ENCODE results near the gene FBLL1. TPM values are rescaled to one million over a fixed set of nuclear protein-coding genes. Genes with fewer than 3 reads are reported as not detected.
"Not testable (repeated sequence)": the region's sequence is repeated elsewhere in the genome, so short reads cannot be mapped to it uniquely, and the experiment has no call there.

The FBLL1 gene
- total RNA-seq, 1 experiment from 2014 or later, result 0.45 TPM

- POLR2A ChIA-PET (ENCODE audit: low non-redundant PET); CTCF ChIA-PET; intact Hi-C loops (cut with micrococcal nuclease; ENCODE audit: unreplicated experiment): not testable (repeated sequence)
Observed at GRCh38 chr5:168574156-168574555, 45.1 kb downstream of the FBLL1 start.

GRCh38 chr5:168575391-168576372, 46.6 kb downstream of the FBLL1 start:
- Histone ChIP-seq H3K27me3 (replicated peaks; ENCODE audit: insufficient read depth, low read depth, low read length, poor library complexity) (no peaks in the 10 kb centered on the region), H3K27ac (ENCODE audit: low read depth, low read length, poor library complexity, severe bottlenecking) (no peak overlapping the region), H3K9me3 (ENCODE audit: low read depth, low read length, poor library complexity, severe bottlenecking) (no peaks in the 10 kb centered on the region), H3K4me3 (ENCODE audit: low read depth, low read length, poor library complexity, severe bottlenecking) (no peak overlapping the region), H3K36me3 (ENCODE audit: insufficient read depth, low read length, poor library complexity, severe bottlenecking) (peaks cover 7% of the 10 kb centered on the region), H3K4me1 (ENCODE audit: insufficient read depth, low read length, poor library complexity, severe bottlenecking) (peaks cover 16% of the 10 kb centered on the region)
- DNase-seq (ENCODE audit: low spot score), result no peak
- ChIA-PET POLR2A (ENCODE audit: low non-redundant PET) (no interaction called here), CTCF (no interaction called here)
- TF ChIP-seq, protein P1, sequence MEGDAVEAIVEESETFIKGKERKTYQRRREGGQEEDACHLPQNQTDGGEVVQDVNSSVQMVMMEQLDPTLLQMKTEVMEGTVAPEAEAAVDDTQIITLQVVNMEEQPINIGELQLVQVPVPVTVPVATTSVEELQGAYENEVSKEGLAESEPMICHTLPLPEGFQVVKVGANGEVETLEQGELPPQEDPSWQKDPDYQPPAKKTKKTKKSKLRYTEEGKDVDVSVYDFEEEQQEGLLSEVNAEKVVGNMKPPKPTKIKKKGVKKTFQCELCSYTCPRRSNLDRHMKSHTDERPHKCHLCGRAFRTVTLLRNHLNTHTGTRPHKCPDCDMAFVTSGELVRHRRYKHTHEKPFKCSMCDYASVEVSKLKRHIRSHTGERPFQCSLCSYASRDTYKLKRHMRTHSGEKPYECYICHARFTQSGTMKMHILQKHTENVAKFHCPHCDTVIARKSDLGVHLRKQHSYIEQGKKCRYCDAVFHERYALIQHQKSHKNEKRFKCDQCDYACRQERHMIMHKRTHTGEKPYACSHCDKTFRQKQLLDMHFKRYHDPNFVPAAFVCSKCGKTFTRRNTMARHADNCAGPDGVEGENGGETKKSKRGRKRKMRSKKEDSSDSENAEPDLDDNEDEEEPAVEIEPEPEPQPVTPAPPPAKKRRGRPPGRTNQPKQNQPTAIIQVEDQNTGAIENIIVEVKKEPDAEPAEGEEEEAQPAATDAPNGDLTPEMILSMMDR (conservative IDR thresholded peaks at IDR 0.05; ENCODE audit: low read depth, low read length), result no peak
- no peak for TF ChIP-seq EZH2 (IDR thresholded peaks at IDR 0.05; ENCODE audit: borderline replicate concordance, low read depth, low read length, poor library complexity, severe bottlenecking)
- intact Hi-C loops (cut with micrococcal nuclease; ENCODE audit: unreplicated experiment), result loop anchor here (5.0 kb wide), 1 partner anchor 73 kb away; no protein-coding TSS in a partner anchor
- no TSS peak for BruUV-seq (replicated peaks)

More at GRCh38 chr5:168574156-168574555, 45.1 kb downstream of the FBLL1 start:
- not testable (repeated sequence) for H3K27ac ChIP-seq (ENCODE audit: low read depth, low read length, poor library complexity, severe bottlenecking); H3K9me3 ChIP-seq (ENCODE audit: low read depth, low read length, poor library complexity, severe bottlenecking); H3K27me3 ChIP-seq (replicated peaks; ENCODE audit: insufficient read depth, low read depth, low read length, poor library complexity); DNase-seq (ENCODE audit: low spot score); H3K4me3 ChIP-seq (ENCODE audit: low read depth, low read length, poor library complexity, severe bottlenecking); BruUV-seq (replicated peaks); H3K4me1 ChIP-seq (ENCODE audit: insufficient read depth, low read length, poor library complexity, severe bottlenecking); H3K36me3 ChIP-seq (ENCODE audit: insufficient read depth, low read length, poor library complexity, severe bottlenecking)

DNA sequence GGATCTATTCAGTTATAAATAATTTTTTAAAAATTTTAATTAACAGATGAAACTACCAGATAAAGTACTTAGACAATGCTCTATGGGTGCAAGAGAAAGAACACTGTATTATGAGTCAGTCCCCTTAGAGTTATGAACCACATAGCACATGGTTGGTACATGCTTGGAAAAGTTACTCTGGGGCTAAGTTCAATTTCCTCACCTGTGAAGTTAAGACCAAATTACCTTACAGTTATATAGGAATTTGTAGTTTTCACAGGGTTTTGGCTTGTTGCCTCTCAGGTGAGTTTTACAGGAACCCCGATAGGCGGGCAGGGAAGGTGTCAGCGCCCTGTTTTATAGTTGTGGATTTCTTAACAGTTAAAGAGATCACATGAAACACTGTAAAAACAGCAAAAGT, 48.9 kb downstream of the FBLL1 start:
- no peak for TF ChIP-seq EZH2 (IDR thresholded peaks at IDR 0.05; ENCODE audit: borderline replicate concordance, low read depth, low read length, poor library complexity, severe bottlenecking)
- TF ChIP-seq, protein P1 (conservative IDR thresholded peaks at IDR 0.05; ENCODE audit: low read depth, low read length), result no peak
- no TSS peak for BruUV-seq (replicated peaks)
- peaks cover 7% of the 10 kb centered on the region for H3K36me3 ChIP-seq (ENCODE audit: insufficient read depth, low read length, poor library complexity, severe bottlenecking)
- H3K9me3 ChIP-seq (ENCODE audit: low read depth, low read length, poor library complexity, severe bottlenecking), result no peaks in the 10 kb centered on the region
- POLR2A ChIA-PET (ENCODE audit: low non-redundant PET), result no interaction called here
- CTCF ChIA-PET, result interaction anchor here (0.5 kb wide), 1 partner anchor 51 kb away, joined by 4 read pairs; no protein-coding TSS in a partner anchor
- peak overlapping the region; percentile 96 for H3K4me3 ChIP-seq (ENCODE audit: low read depth, low read length, poor library complexity, severe bottlenecking)
- no peaks in the 10 kb centered on the region for H3K27me3 ChIP-seq (replicated peaks; ENCODE audit: insufficient read depth, low read depth, low read length, poor library complexity)
- peak overlapping the region; percentile 93 for H3K27ac ChIP-seq (ENCODE audit: low read depth, low read length, poor library complexity, severe bottlenecking)
- no peak for DNase-seq (ENCODE audit: low spot score)
- peaks cover 16% of the 10 kb centered on the region for H3K4me1 ChIP-seq (ENCODE audit: insufficient read depth, low read length, poor library complexity, severe bottlenecking)
- intact Hi-C loops (cut with micrococcal nuclease; ENCODE audit: unreplicated experiment), result loop anchor here (5.0 kb wide), 1 partner anchor 76 kb away; no protein-coding TSS in a partner anchor

Measured in A673 (cell line).